ENCODE results near the gene FKBP1A. TPM values are rescaled to one million over a fixed set of nuclear protein-coding genes. Genes with fewer than 3 reads are reported as not detected.

Gene FKBP1A
- total RNA-seq, result 100 to 1,000 TPM; 307 to 310 TPM

DNA sequence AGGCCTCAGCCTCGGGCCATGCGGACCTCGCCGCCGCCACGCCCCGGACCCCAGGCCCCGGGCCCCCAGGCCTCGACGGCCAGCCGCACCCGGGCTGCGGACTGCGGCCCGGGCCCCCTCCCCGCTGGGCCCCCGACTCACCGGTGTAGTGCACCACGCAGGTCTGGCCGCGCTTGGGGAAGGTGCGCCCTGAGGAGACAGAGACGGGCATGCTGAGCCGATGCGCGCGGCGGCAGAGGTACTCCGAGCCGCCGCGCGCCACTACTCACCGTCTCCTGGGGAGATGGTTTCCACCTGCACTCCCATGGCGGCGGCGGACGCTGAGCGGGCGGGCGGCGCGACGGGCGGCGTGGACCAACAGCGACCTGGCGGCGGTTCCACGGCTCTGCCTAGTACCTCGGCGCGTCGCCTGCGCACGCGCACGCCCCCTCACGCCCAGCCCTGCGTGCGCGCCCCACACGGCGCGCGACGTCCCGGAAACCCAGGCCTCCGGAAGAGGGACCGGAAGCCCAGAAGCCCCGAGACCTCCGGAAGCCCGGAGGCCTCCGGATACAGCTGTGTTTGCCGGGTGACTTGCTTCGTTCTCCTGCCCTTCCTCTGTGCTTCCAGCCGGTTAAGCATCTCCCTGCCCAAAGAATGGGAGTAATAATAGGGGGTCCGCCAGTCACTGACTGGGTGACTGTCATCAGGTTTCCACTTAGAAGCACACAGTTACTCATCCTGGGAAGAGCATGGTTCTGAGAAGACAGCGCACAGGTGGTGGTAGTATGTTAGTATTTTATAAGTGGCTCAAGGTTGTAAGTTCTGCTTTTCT lies at the start of gene FKBP1A:
TSS of gene FKBP1A (minus strand) at position 362 of the 814 bp plus-strand sequence. CDS start at position 306, 56 bp downstream.
- H3K27ac ChIP-seq, result peak within 1 kb of the TSS; percentile 79
- peak within 1 kb of the TSS; percentile 85 to 87 for H3K9ac ChIP-seq (ENCODE audit: low read depth in 2 of 2, low read length in 2 of 2)
- intact Hi-C loops (cut with DNase I), result loop anchor here (5.0 to 10.0 kb wide), 3 partner anchors 44 to 72 kb away; partner anchors contain the start of genes NSFL1C and SDCBP2
- peak; percentile 93 for DNase-seq
- H3K9me3 ChIP-seq, result no peaks in the 10 kb centered on the region
- H3K4me3 ChIP-seq, result peak within 1 kb of the TSS; percentile 81
- peak; percentile 17 for TF ChIP-seq CTCF (IDR thresholded peaks at IDR 0.05)
- no peaks in the 10 kb centered on the region for H3K27me3 ChIP-seq
- no peaks in the 10 kb centered on the region for H3K36me3 ChIP-seq
- H3K4me1 ChIP-seq, result peaks cover 14% of the 10 kb centered on the region

- no peaks in the 10 kb centered on the region for H3K9me3 ChIP-seq
- DNase-seq, result no peak
- no peak overlapping the region for H3K4me3 ChIP-seq
- intact Hi-C loops (cut with DNase I), result no loop called here
- H3K4me1 ChIP-seq, result no peaks in the 10 kb centered on the region
- TF ChIP-seq CTCF (IDR thresholded peaks at IDR 0.05), result no peak
- no peak overlapping the region for H3K9ac ChIP-seq (ENCODE audit: low read depth in 2 of 2, low read length in 2 of 2)
- no peaks in the 10 kb centered on the region for H3K27me3 ChIP-seq
- H3K36me3 ChIP-seq, result peaks cover 27% of the 10 kb centered on the region
- H3K27ac ChIP-seq, result no peak overlapping the region
Measured at GRCh38 chr20:1442304-1442703, 49.5 kb upstream of the FKBP1A start.

GRCh38 chr20:1441133-1441532 lies 48.3 kb upstream of the FKBP1A start:
- H3K4me1 ChIP-seq, result no peaks in the 10 kb centered on the region
- H3K27ac ChIP-seq, result no peak overlapping the region
- intact Hi-C loops (cut with DNase I), result no loop called here
- no peaks in the 10 kb centered on the region for H3K9me3 ChIP-seq
- no peak overlapping the region for H3K4me3 ChIP-seq
- TF ChIP-seq CTCF (IDR thresholded peaks at IDR 0.05), result no peak
- H3K27me3 ChIP-seq, result no peaks in the 10 kb centered on the region
- DNase-seq, result no peak
- H3K9ac ChIP-seq (ENCODE audit: low read depth in 2 of 2, low read length in 2 of 2), result no peak overlapping the region
- peaks cover 27% of the 10 kb centered on the region for H3K36me3 ChIP-seq

DNA sequence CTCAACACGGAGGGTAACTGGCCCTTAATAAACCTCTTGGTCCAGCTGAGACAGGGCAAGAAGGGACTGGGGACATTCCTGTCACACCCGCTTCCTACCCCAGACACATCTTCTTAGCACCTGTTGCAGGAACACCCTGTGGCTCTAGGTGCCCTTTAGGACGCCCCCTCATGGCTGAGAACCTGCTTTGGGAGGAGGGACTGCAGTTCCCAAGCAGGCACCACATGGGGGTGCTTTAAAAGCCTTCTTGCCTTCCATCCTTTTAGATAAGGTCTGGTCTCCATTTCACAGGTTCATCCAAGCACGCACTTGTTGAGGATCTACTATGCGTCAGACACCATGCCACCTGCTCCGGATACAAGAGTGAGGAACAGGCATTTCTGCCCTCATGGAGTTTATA lies 47.2 kb upstream of the FKBP1A start:
- Histone ChIP-seq H3K9me3 (no peaks in the 10 kb centered on the region), H3K9ac (ENCODE audit: low read depth in 2 of 2, low read length in 2 of 2) (no peak overlapping the region), H3K36me3 (peaks cover 16% of the 10 kb centered on the region), H3K4me1 (no peaks in the 10 kb centered on the region), H3K27ac (no peak overlapping the region), H3K4me3 (no peak overlapping the region), H3K27me3 (no peaks in the 10 kb centered on the region)
- TF ChIP-seq CTCF (IDR thresholded peaks at IDR 0.05), result no peak
- intact Hi-C loops (cut with DNase I), result no loop called here
- DNase-seq, result no peak

DNA sequence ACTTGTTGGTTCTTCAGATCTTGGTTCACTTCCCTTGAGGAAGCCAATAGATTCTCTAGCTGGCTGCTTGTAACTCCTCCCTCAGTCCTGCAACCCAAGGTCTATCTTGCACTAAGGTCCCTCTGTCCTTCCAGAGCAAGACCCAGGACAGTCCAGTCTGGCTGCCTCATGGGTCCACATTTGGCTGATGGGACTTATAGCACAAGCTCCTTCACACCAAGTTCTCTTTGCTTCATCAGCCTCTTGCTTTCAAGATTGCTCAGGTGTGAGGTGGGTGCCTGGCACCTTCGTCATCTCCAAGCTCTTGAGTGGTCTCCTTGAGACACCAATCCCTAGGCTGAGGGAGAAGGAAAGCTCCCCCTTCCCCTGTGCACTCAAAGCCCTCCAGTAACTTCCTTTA lies 45.5 kb upstream of the FKBP1A start:
- peaks cover under 1% of the 10 kb centered on the region for H3K36me3 ChIP-seq
- no peak overlapping the region for H3K9ac ChIP-seq (ENCODE audit: low read depth in 2 of 2, low read length in 2 of 2)
- TF ChIP-seq CTCF (IDR thresholded peaks at IDR 0.05), result no peak
- H3K9me3 ChIP-seq, result no peaks in the 10 kb centered on the region
- H3K27ac ChIP-seq, result no peak overlapping the region
- no peaks in the 10 kb centered on the region for H3K4me1 ChIP-seq
- H3K4me3 ChIP-seq, result no peak overlapping the region
- intact Hi-C loops (cut with DNase I), result loop anchor here (5.0 kb wide), 1 partner anchor 46 kb away; the partner anchor contains the start of gene FKBP1A
- no peak for DNase-seq
- no peaks in the 10 kb centered on the region for H3K27me3 ChIP-seq
